Heart left ventricle (tissue), 13 donors: Measurements from ENCODE around the gene FBXO3.

Experiments
- POLR2A ChIP-seq, 2 donors: fragments of 450-650 bp; IDR thresholded peaks; one replicate each; pipeline ENCODE4 v1.6.1; 2017; ENCODE audit warnings: antibody characterized with exemption in 2 of 2, mild to moderate bottlenecking in 2 of 2, moderate library complexity in 2 of 2
- TF ChIP-seq, protein P1 (sequence below), 12 donors: fragments of 200-600 bp; sonication (generic) in 4 of 12; IDR thresholded peaks; one replicate each; pipeline versions ENCODE4 v1.5.0 to v1.8.0; 2018 to 2022; ENCODE audit warnings: antibody characterized with exemption in 12 of 12, mild to moderate bottlenecking in 5 of 12
- donor health status: ischemic (EF 13 %, LVEDD 7.1; RV severe dilation, severe dysfunction).
- donor health status: DM: no; HTN: yes; CAD: no.
- donor health status: DM: no; HTN: no; CAD: no.
- donor health status: ischemic (EF 25% LVEDD 6.9; RV normal size, moderate dysfunction).
- donor health status: ischemic (EF 25% LVEDD 5.7; RV mildly dilated, moderate dysfunction).
- donor health status: ischemic (EF 35%, LVEDD 5.7; RV mildly dilated, moderate dysfunction).
- donor health status: nonischemic (EF 11% LVEDD 7.7; RV severe dilation, severe dysfunction).
- donor health status: DM: yes; HTN: yes; CAD: no.
- donor health status: PGD.
- donor health status: ischemic (EF 29% LVEDD 5.4; RV normal size, mild dysfunction).
- donor health status: nonischemic (EF 23%, LVEDD 6.1; RV moderate dilation, normal function).

DNA sequence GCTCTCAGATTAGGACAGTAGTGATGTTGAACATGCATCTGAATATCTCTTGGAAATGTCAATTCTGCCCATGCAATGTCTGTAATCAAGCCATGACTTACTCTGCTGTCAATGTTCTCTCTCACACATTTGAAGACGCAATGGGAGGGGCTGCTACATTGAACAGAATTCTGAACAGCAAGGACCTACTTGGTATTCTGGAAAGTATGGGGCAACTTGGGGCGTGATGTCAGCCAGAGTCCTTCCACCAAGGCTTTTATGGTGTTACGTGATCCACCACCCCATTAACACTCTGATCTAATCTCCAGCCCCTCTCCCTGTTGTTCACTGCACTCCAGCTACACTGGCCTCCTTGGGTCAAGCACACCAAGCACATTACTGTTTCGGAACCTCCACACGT is 31.0 kb downstream of the FBXO3 start:
- TF ChIP-seq, protein P1, sequence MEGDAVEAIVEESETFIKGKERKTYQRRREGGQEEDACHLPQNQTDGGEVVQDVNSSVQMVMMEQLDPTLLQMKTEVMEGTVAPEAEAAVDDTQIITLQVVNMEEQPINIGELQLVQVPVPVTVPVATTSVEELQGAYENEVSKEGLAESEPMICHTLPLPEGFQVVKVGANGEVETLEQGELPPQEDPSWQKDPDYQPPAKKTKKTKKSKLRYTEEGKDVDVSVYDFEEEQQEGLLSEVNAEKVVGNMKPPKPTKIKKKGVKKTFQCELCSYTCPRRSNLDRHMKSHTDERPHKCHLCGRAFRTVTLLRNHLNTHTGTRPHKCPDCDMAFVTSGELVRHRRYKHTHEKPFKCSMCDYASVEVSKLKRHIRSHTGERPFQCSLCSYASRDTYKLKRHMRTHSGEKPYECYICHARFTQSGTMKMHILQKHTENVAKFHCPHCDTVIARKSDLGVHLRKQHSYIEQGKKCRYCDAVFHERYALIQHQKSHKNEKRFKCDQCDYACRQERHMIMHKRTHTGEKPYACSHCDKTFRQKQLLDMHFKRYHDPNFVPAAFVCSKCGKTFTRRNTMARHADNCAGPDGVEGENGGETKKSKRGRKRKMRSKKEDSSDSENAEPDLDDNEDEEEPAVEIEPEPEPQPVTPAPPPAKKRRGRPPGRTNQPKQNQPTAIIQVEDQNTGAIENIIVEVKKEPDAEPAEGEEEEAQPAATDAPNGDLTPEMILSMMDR (IDR thresholded peaks at IDR 0.05) = no peak
- TF ChIP-seq POLR2A (IDR thresholded peaks at IDR 0.05) = no peak
